Cardiac muscle cell (in vitro differentiated cells and primary cell): Measurements from ENCODE around the gene PKNOX2. TPM values are rescaled to one million over a fixed set of nuclear protein-coding genes. Genes with fewer than 3 reads are reported as not detected.
"Not testable (repeated sequence)": the region's sequence is repeated elsewhere in the genome, so short reads cannot be mapped to it uniquely, and the experiment has no call there.

Source experiments
- DNase-seq, 2 donors: peaks; one replicate each; pipeline versions ENCODE4 v3.0.0 to v3.0.0-alpha.2; 2010 to 2017; ENCODE audit warnings: low read depth in 1 of 2, low spot score in 1 of 2
- H3K27ac ChIP-seq: fragments of 200-600 bp; sonication (generic); 2 replicates; pipeline ENCODE4 v1.5.1; 2016
- H3K27me3 ChIP-seq: fragments of 200-600 bp; sonication (generic); 2 replicates; pipeline ENCODE4 v1.6.0; 2016; ENCODE audit warnings: control low read depth
- H3K36me3 ChIP-seq: fragments of 200-600 bp; sonication (generic); 2 replicates; pipeline ENCODE4 v1.5.1; 2016; ENCODE audit warnings: control low read depth
- H3K4me1 ChIP-seq: fragments of 200-600 bp; sonication (generic); 2 replicates; pipeline ENCODE4 v1.8.1; 2017; ENCODE audit warnings: low read depth, mild to moderate bottlenecking, mixed run types
- H3K4me3 ChIP-seq: fragments of 200-600 bp; sonication (generic); 2 replicates; pipeline ENCODE4 v1.5.1; 2016; ENCODE audit warnings: mild to moderate bottlenecking
- H3K9me3 ChIP-seq: fragments of 200-600 bp; sonication (generic); 2 replicates; pipeline ENCODE4 v1.5.1; 2017; ENCODE audit warnings: low read depth, mild to moderate bottlenecking, control low read depth
- CTCF ChIP-seq: IDR thresholded peaks from 2 replicates; pipeline ENCODE4 v1.5.1; 2012; ENCODE audit warnings: low read depth, mild to moderate bottlenecking, low read length
- polyA plus RNA-seq: library from polyadenylated mRNA; unstranded; fragments of >200 nt; fragmentation: Nextera tagmentation; extraction: Ambion mirVana; gene quantifications from 2 replicates; pipeline ENCODE4 v1.2.1, GENCODE V29; 2016
- total RNA-seq: library from RNA; depleted of rRNA; stranded (reverse); fragments of >200 nt; gene quantifications from 2 replicates; pipeline ENCODE4 v1.2.3, GENCODE V29; 2016

Gene PKNOX2
- total and polyA plus RNA-seq, 2 experiments from 2014 or later: 2.1 to 6.1 TPM

DNA sequence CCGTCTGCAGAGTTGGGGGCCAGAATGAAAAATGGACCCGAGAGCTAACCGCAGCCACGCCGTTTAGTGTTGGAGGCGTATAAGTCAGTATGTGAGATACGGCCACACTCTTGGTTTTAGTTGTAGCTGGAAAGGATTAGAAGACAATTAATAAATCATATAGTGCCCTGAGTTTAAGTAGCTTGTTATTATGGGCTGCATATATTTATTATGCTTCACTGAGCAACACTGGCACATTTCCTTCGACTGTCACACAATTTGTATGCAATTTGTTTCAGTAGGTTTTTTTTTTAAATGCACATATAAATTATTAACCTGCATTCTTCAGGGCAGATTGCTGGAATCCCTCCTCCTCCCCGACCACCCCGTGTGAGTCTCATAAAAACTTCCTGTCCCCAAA lies 56.9 kb downstream of the PKNOX2 start:
- no peak for TF ChIP-seq CTCF
- peaks cover under 1% of the 10 kb centered on the region for H3K4me1 ChIP-seq
- no peaks in the 10 kb centered on the region for H3K27me3 ChIP-seq
- no peak overlapping the region for H3K27ac ChIP-seq
- H3K4me3 ChIP-seq: no peak overlapping the region
- DNase-seq: no peak
- H3K36me3 ChIP-seq: no peaks in the 10 kb centered on the region
- H3K9me3 ChIP-seq: no peaks in the 10 kb centered on the region

DNA sequence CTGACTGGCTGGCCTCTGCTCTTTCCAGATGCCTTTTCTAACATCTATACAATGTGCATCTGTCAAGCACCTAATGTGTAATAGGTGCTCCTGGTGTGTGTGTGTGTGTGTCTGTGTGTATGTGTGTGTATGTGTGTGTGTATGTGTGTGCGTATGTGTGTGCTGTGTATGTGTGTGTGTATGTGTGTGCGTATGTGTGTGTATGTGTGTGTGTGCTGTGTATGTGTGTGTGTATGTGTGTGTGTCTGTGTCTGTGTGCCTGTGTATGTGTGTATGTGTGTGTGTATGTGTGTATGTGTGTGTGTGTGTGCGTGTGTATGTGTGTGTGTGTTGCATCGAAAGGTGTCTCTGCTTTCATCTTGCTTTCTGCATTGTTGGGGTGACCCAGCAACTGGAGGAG lies 57.9 kb downstream of the PKNOX2 start:
- H3K36me3 ChIP-seq: no peaks in the 10 kb centered on the region

DNA sequence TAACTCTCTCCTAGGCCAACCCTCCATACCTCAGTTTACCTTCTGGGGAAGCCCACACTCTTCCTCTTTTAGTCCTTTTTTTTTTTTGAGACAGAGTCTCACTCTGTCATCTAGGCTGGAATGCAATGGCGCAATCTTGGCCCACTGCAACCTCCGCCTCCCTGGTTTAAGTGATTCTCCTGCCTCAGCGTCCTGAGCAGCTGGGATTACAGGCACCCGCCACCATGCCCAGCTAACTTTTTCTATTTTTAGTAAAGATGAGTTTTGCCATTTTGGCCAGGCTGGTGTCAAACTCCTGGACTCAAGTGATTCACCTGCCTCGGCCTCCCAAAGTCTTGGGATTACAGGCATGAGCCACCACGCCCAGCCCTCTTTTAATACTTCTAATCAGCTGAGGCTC lies 58.6 kb downstream of the PKNOX2 start:
- DNase-seq: peak in 1 of 2 donors; percentile 36
- not testable (repeated sequence) for H3K9me3 ChIP-seq, H3K27me3 ChIP-seq, H3K4me3 ChIP-seq, H3K36me3 ChIP-seq, H3K4me1 ChIP-seq, H3K27ac ChIP-seq

More for the DNA sequence above, 57.9 kb downstream of the PKNOX2 start:
- H3K27me3 ChIP-seq: no peaks in the 10 kb centered on the region
- no peaks in the 10 kb centered on the region for H3K4me1 ChIP-seq
- H3K9me3 ChIP-seq: no peaks in the 10 kb centered on the region
- no peak for TF ChIP-seq CTCF
- no peak overlapping the region for H3K4me3 ChIP-seq
- DNase-seq: no peak
- H3K27ac ChIP-seq: no peak overlapping the region

DNA sequence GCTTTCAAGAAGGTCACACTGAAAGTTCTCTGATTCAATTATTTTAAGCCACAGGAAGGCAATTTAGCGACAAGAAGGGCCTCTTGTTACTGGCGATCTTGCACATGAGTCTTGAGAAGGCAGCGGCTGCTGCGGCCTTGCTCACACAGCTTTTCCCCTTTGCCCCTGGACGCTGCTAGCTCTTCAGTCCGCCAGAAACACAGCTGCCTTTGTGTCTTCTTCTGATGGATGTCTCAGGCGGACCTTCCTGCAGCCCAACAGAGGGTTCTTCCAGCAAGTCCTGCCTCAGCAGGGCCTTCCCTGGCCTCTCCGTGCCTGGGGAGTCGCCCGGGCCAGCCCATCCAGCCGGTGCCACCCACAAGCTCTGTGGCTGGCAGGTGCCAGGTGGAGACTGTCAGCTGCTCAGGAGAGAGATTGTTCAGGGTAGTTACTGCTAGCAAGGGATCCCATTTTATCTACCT lies 59.4 kb downstream of the PKNOX2 start:
- no peak overlapping the region for H3K4me3 ChIP-seq
- H3K9me3 ChIP-seq: no peaks in the 10 kb centered on the region
- no peaks in the 10 kb centered on the region for H3K4me1 ChIP-seq
- H3K27me3 ChIP-seq: no peaks in the 10 kb centered on the region
- TF ChIP-seq CTCF: no peak
- no peak overlapping the region for H3K27ac ChIP-seq
- no peak for DNase-seq
- no peaks in the 10 kb centered on the region for H3K36me3 ChIP-seq

DNA sequence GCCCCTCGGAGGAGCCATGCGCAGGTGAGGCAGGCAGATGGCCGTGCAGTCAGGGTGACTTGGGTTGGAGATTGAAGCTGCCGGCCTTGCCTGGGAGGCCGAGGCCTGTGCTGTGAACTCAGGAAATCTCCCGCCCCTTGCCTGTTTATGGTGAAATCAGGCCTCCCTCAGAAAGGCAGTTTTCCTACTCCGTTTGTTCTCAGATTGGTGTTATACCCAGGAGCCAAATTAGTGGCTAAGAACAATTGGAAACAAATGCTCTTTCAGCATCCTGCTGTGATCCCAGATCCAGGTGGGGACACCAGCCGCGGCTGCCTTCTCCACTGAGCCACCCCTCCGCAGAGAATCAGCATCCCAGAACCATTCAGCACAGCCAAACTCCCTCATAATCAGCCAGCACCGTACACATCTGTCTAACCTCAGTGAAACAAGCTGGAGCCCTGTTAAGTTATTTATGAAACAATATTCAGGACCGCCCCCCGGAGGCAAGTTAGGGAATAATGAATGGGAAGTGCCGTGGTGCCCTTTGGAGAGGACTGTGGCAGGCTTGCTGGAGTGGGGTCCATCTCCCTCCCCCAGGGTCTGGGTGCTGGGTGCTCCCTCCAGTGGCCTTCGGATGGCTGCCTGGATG lies 60.0 kb downstream of the PKNOX2 start:
- peak; percentile 58 for TF ChIP-seq CTCF
- Histone ChIP-seq H3K9me3 (no peaks in the 10 kb centered on the region), H3K27ac (no peak overlapping the region), H3K4me1 (no peaks in the 10 kb centered on the region), H3K27me3 (no peaks in the 10 kb centered on the region), H3K4me3 (no peak overlapping the region), H3K36me3 (no peaks in the 10 kb centered on the region)
- peak; percentile 74 for DNase-seq

DNA sequence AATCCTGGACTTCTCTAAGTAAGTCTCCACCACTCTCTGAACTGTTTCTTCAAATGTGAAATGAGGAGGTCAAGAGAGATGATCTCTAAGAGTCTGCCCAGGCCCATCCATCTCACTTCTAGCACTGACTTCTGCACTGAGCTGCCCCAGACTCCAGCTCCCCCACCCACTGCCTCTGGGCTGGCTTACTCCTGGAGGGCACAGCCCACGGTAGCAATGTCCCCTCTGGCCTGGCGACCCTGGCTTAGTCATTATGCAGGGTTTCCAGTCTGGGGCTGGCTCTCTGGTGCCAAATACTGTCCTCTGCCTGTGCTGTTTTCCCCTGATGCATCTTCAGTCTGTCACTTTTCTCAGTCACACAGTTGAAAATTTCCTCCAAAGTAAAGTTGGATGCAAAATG lies 60.9 kb downstream of the PKNOX2 start:
- no peaks in the 10 kb centered on the region for H3K27me3 ChIP-seq
- no peak for TF ChIP-seq CTCF
- no peak overlapping the region for H3K4me3 ChIP-seq
- no peaks in the 10 kb centered on the region for H3K36me3 ChIP-seq
- no peak overlapping the region for H3K27ac ChIP-seq
- no peaks in the 10 kb centered on the region for H3K4me1 ChIP-seq
- H3K9me3 ChIP-seq: no peaks in the 10 kb centered on the region
- DNase-seq: no peak
